HL-60/S4 treated with phorbol 12-myristate 13-acetate at 8.2 ng/mL for 4 days and 3 days (cell line): Measurements from ENCODE around the gene ABCC3.
"Not testable (repeated sequence)": the region's sequence is repeated elsewhere in the genome, so short reads cannot be mapped to it uniquely, and the experiment has no call there.

ENCODE experiments used
- in situ Hi-C: fragments of 300-500 bp; cut with MboI; formaldehyde crosslinking; loops from 2 replicates; pipeline ENCODE4 v1.15.0; 2022; ENCODE audit warnings: low sequenced_read_pairs

The ABCC3 gene

DNA sequence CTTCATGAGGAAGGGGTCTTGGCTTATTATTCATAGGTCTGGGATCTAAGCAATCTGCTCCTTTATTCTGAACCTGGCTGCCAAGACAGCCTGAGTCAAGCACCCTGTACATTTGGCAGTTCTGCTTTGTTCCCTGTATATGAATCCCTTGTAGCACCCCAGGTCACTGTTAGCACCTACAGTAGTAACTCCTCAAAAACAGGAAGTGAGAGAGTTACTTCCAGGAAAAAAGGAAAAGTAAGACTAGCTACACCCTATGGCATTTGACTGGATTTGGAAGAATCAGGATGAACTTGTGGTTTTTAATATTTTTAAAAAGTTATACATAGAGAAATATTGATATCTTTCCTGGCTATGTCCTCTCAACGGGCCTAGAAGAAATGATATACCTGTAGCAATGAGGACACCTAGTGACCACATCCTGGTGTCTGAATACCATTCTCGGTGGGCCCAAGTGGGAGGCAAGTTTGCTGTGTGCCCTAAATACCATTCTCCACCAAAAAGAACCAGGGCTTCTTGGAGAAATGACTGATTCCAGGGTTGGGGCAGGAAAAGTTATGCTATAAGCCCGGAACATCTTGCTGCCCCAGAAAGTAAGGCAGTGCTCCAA is 63.1 kb downstream of the ABCC3 start:
- in situ Hi-C loops, result no loop called here

- in situ Hi-C loops, result no loop called here
Observed at GRCh38 chr17:50699410-50699809, 64.7 kb downstream of the ABCC3 start.

GRCh38 chr17:50703162-50703561 is 68.5 kb downstream of the ABCC3 start:
- in situ Hi-C loops, result no loop called here

DNA sequence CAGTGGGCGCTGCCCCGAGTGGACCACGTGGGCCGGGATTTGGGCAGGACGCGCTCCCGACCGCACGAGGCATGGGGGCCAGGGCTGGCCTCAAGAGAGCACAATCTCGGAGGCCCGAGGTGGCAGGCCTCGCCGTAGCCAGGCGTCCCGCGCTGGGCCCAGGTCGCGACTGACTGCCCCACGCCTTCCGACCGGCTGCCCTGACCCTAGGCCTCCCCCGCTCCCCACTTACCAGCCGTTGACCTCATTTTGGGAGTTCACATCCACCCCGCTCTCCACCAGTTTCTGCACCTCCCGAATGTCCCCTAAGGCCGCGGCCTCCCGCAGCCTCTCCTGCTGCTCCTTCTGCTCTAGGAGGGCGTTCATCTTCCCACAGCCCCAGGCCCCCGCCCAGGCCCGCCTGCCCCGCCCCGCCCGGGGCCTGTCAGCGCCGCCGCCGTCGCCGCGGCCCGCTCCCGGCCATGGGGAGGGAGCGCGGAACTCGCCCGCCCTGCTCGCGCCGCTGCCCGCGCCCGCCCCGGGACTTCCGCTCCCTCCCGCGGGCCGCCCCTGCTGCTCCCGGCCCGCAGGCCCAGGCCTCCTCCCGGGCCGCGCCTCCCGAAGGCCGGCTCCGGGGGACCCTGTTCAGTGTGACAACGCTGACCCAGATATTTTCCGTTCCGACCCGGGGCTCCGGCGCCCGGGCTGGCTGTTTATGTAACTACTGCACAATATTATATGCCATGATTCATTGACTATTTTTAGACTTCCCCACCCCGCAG is 72.8 kb downstream of the ABCC3 start, which contains the start of gene ANKRD40:
TSS of gene ANKRD40 (minus strand) at position 626 of the 761 bp plus-strand sequence. CDS start at position 366, 260 bp downstream.
- in situ Hi-C loops, result no loop called here

- in situ Hi-C loops, result no loop called here
Observed at GRCh38 chr17:50708050-50709000, 73.6 kb downstream of the ABCC3 start.

DNA sequence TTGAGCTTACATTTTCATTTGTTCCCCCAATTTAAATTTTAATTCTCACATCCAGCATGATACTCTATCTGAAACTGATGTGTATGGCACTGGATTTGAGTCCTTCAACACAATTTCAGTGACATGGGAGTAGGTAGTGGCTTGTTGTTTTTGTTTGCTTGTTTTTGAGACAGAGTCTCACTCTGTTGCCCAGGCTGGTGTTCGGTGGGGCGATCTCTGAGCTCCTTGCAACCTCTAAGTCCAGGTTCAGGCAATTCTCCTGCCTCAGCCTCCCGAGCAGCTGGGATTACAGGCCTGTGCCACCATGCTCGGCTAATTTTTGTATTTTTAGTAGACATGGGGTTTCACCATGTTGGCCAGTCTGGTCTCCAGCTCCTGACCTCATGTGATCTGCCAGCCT is 74.4 kb downstream of the ABCC3 start:
- in situ Hi-C loops, result not testable (repeated sequence)

GRCh38 chr17:50710025-50710424 is 75.3 kb downstream of the ABCC3 start:
- in situ Hi-C loops, result no loop called here

DNA sequence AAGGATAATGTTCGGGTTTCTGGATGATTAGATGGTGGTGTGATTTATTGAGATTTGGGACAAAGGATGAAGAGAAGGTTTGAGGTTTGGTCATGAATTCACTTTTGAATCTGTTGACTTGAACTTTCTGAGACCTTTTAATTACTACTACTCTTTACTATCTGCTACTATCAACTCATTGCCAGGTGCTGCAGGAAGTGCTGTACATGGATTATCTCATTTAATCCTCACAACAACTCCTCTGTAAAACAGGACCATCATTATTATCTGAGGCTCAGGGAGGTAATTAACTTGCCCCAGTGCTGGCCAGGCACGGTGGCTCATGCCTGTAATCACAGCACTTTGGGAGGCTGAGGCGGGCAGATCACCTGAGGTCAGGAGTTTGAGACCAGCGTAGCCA is 76.0 kb downstream of the ABCC3 start:
- in situ Hi-C loops, result no loop called here

GRCh38 chr17:50712641-50713040 is 78.0 kb downstream of the ABCC3 start:
- in situ Hi-C loops, result no loop called here

GRCh38 chr17:50715471-50715870 is 80.8 kb downstream of the ABCC3 start:
- in situ Hi-C loops, result no loop called here

DNA sequence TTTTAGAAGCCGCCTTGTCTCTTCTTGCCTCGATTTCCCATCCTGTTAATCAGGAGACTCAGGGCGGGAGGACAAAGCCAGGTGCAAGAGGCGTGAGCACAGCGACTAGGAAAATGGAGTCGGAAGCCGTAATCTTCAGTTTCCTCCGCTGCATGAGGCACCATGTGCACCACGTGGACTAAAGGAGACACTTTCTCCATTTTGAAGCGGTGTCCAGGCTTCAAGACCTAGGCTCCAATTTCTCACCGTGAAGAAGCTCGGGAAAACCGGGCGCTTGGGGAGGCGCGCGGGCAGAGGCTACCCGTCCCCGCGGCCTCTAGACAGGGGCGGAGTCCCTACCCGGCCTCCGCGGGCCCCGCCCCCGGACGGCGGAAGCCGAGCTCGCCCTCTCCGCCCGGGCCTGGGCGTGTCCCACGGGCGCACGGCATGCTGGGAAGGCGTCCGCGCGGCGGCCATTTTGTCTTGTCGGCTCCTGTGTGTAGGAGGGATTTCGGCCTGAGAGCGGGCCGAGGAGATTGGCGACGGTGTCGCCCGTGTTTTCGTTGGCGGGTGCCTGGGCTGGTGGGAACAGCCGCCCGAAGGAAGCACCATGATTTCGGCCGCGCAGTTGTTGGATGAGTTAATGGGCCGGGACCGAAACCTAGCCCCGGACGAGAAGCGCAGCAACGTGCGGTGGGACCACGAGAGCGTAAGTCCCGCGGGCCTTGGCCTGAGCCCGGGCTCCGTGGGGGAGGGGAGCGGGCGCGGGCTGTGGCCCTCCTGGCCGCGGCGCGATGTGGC is 84.7 kb downstream of the ABCC3 start, which contains the start of gene LUC7L3:
TSS of gene LUC7L3 (plus strand) at position 460 of the 780 bp plus-strand sequence. CDS start at position 590, 130 bp downstream.
- in situ Hi-C loops, result no loop called here

GRCh38 chr17:50719924-50720794 is 85.5 kb downstream of the ABCC3 start:
- in situ Hi-C loops, result no loop called here

GRCh38 chr17:50721194-50722010 is 86.7 kb downstream of the ABCC3 start:
- in situ Hi-C loops, result no loop called here

- in situ Hi-C loops, result no loop called here
Observed at GRCh38 chr17:50722746-50723145, 88.1 kb downstream of the ABCC3 start.

DNA sequence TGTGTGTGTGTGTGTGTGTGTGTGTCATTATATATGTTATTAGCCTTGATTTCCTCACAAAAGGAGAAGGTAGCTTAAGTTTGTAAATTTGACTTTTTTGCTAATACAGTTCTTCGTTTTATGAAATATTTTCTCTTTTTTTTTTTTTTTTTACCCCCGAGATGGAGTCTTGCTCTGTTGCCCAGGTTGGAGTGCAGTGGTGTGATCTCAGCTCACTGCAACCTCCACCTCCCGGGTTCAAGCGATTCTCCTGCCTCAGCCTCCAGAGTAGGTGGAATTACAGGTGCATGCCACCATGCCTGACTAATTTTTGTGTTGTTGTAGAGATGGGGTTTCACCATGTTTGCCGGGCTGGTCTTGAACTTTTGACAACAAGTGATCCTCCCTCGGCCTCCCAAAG is 89.9 kb downstream of the ABCC3 start:
- in situ Hi-C loops, result not testable (repeated sequence)

DNA sequence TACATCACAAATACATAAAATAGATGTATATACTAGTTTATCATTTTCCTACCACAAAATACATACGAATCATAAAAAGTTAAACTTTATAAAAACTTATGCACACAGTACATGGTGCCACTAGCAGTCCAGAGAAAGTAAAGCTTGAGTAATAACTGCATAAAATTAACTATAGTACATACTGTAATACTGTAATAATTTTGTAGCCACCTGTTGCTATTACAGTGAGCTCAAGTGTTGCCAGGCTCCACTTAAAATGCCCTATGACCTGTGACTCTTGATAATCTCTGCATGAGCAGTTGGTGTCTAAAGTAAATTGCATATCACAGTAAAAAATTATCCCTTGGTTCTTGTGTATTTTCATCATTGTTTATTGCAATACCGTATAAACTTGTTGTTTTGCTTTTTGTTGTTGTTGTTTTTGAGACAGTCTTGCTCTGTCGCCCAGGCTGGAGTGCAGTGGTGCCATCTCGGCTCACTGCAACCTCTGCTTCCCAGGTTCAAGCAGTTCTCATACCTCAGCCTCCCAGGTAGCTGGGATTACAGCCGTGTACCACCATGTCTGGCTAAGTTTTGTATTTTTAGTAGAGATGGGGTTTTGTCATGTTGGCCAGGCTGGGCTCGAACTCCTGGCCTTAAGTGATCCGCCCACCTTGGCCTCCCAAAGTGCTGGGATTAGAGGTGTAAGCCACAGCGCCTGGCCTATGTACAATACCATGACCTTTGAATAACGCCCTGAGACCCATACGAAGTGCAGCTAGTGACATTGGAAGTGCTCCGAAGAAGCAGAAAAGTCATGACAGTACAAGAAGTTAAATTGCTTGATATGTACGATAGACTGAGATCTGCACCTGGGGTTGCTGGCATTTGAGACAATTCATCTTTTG is 91.3 kb downstream of the ABCC3 start:
- in situ Hi-C loops, result no loop called here

DNA sequence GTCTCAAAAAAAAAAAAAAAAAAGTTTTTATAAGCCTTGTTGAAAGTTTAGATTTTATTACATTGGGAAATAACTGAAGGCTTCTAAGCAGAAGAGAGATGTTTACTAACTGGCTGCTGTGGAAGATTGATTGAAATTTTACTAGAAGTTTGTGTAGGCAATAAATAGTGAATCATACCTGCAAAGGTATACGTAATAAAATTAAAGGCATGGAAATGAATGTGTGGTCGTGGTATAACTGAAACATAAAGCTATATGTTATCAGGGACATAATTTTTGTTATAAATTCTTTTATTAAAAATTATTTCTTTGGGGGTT is 93.4 kb downstream of the ABCC3 start:
- in situ Hi-C loops, result no loop called here
